HuH-7 (cell line): Measurements from ENCODE around the gene KCNQ1.

ENCODE experiments used
- DNase-seq: peaks from one replicate; pipeline ENCODE4 v3.0.0; 2011; ENCODE audit warnings: low spot score

The KCNQ1 gene

GRCh38 chr11:2766166-2766565 lies 321.4 kb downstream of the KCNQ1 start:
- DNase-seq, result no peak

- DNase-seq, result peak; percentile 63
These were observed 322.3 kb downstream of the KCNQ1 start for GRCh38 chr11:2767071-2767470.

GRCh38 chr11:2767801-2768200 lies 323.0 kb downstream of the KCNQ1 start:
- no peak for DNase-seq

GRCh38 chr11:2768471-2769408 lies 323.9 kb downstream of the KCNQ1 start:
- no peak for DNase-seq

- no peak for DNase-seq
These were observed 324.7 kb downstream of the KCNQ1 start for GRCh38 chr11:2769409-2770095.

GRCh38 chr11:2770096-2770751 lies 325.4 kb downstream of the KCNQ1 start:
- DNase-seq, result no peak

- DNase-seq, result no peak
These were observed 326.0 kb downstream of the KCNQ1 start for GRCh38 chr11:2770761-2771301.

GRCh38 chr11:2771758-2772466 lies 327.1 kb downstream of the KCNQ1 start:
- DNase-seq, result no peak

- DNase-seq, result no peak
These were observed 327.8 kb downstream of the KCNQ1 start for GRCh38 chr11:2772544-2773031.

- DNase-seq, result no peak
These were observed 329.6 kb downstream of the KCNQ1 start for GRCh38 chr11:2774173-2775082.

- no peak for DNase-seq
These were observed 330.3 kb downstream of the KCNQ1 start for GRCh38 chr11:2775083-2775625.

- DNase-seq, result no peak
These were observed 331.0 kb downstream of the KCNQ1 start for GRCh38 chr11:2775626-2776350.

GRCh38 chr11:2776351-2777061 lies 331.7 kb downstream of the KCNQ1 start:
- no peak for DNase-seq

GRCh38 chr11:2777386-2777785 lies 332.6 kb downstream of the KCNQ1 start:
- DNase-seq, result no peak

GRCh38 chr11:2777871-2778629 lies 333.2 kb downstream of the KCNQ1 start:
- DNase-seq, result no peak

GRCh38 chr11:2778630-2779498 lies 334.1 kb downstream of the KCNQ1 start:
- peak; percentile 65 for DNase-seq

- DNase-seq, result no peak
These were observed 334.7 kb downstream of the KCNQ1 start for GRCh38 chr11:2779499-2779980.
